ENCODE results near the gene FGF8.

Gene FGF8

DNA sequence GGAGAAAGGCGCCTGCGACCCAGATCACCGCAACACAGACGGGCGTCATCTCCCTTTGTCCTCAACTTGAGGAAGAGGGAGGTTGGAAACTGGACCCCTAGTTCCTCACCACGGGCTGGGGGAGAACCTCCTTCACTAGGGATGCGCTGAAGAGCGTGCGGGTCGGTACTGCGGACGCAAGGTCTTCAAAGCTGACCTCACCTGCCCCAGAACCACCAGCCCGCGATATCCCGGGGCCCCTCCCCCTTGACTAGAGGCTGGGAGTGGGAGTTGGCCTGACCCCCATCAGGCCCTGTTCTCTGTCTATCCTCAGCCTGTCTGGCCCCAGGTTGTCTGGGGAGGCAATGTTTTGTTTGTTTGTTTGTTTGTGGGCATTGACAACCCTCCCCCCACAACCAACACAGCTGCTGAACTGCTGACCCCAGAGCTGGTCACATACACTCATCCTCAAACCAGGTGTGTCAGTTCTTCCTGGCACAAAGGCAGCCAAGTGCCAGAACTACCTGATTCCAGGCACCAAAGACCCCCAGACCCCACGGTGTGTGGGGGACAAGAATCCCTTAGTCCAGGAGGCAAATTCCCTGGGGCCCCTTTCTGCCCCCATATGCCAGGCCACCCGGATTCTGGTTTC is 4.4 kb upstream of the FGF8 start:
- TF ChIP-seq SNAI2 (CRISPR knock-in tag; IDR thresholded peaks at IDR 0.05), result no peak
- no peak for TF ChIP-seq ZFP30 (CRISPR knock-in tag; IDR thresholded peaks at IDR 0.05)
- TF ChIP-seq, protein P1, sequence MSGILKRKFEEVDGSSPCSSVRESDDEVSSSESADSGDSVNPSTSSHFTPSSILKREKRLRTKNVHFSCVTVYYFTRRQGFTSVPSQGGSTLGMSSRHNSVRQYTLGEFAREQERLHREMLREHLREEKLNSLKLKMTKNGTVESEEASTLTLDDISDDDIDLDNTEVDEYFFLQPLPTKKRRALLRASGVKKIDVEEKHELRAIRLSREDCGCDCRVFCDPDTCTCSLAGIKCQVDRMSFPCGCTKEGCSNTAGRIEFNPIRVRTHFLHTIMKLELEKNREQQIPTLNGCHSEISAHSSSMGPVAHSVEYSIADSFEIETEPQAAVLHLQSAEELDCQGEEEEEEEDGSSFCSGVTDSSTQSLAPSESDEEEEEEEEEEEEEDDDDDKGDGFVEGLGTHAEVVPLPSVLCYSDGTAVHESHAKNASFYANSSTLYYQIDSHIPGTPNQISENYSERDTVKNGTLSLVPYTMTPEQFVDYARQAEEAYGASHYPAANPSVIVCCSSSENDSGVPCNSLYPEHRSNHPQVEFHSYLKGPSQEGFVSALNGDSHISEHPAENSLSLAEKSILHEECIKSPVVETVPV (CRISPR knock-in tag; IDR thresholded peaks at IDR 0.05), result no peak
- TF ChIP-seq, protein P2, sequence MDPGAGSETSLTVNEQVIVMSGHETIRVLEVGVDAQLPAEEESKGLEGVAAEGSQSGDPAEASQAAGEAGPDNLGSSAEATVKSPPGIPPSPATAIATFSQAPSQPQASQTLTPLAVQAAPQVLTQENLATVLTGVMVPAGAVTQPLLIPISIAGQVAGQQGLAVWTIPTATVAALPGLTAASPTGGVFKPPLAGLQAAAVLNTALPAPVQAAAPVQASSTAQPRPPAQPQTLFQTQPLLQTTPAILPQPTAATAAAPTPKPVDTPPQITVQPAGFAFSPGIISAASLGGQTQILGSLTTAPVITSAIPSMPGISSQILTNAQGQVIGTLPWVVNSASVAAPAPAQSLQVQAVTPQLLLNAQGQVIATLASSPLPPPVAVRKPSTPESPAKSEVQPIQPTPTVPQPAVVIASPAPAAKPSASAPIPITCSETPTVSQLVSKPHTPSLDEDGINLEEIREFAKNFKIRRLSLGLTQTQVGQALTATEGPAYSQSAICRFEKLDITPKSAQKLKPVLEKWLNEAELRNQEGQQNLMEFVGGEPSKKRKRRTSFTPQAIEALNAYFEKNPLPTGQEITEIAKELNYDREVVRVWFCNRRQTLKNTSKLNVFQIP (CRISPR knock-in tag; IDR thresholded peaks at IDR 0.05; ENCODE audit: borderline replicate concordance, low read depth), result no peak
- TF ChIP-seq ESRRG (CRISPR knock-in tag; IDR thresholded peaks at IDR 0.05), result no peak
- TF ChIP-seq ZNF70 (CRISPR knock-in tag; IDR thresholded peaks at IDR 0.05), result no peak
- no peak for TF ChIP-seq ZC3H10 (CRISPR knock-in tag; IDR thresholded peaks at IDR 0.05)
- no peak for TF ChIP-seq ZNF8 (CRISPR knock-in tag; IDR thresholded peaks at IDR 0.05)
- TF ChIP-seq TCF4 (CRISPR knock-in tag; IDR thresholded peaks at IDR 0.05; ENCODE audit: borderline replicate concordance), result no peak
- TF ChIP-seq BACH2 (CRISPR knock-in tag; IDR thresholded peaks at IDR 0.05; ENCODE audit: borderline replicate concordance), result no peak
- TF ChIP-seq RARB (CRISPR knock-in tag; IDR thresholded peaks at IDR 0.05), result no peak
- TF ChIP-seq ARNTL (CRISPR knock-in tag; IDR thresholded peaks at IDR 0.05; ENCODE audit: borderline replicate concordance, low read depth), result no peak
- TF ChIP-seq ZNF565 (CRISPR knock-in tag; conservative IDR thresholded peaks at IDR 0.05; ENCODE audit: low read depth), result no peak
- TF ChIP-seq OSR1 (CRISPR knock-in tag; IDR thresholded peaks at IDR 0.05), result no peak
- TF ChIP-seq, protein P3, sequence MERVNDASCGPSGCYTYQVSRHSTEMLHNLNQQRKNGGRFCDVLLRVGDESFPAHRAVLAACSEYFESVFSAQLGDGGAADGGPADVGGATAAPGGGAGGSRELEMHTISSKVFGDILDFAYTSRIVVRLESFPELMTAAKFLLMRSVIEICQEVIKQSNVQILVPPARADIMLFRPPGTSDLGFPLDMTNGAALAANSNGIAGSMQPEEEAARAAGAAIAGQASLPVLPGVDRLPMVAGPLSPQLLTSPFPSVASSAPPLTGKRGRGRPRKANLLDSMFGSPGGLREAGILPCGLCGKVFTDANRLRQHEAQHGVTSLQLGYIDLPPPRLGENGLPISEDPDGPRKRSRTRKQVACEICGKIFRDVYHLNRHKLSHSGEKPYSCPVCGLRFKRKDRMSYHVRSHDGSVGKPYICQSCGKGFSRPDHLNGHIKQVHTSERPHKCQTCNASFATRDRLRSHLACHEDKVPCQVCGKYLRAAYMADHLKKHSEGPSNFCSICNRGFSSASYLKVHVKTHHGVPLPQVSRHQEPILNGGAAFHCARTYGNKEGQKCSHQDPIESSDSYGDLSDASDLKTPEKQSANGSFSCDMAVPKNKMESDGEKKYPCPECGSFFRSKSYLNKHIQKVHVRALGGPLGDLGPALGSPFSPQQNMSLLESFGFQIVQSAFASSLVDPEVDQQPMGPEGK (CRISPR knock-in tag; IDR thresholded peaks at IDR 0.05; ENCODE audit: borderline replicate concordance), result no peak
- no peak for TF ChIP-seq TSHZ2 (CRISPR knock-in tag; IDR thresholded peaks at IDR 0.05)
- no peak for TF ChIP-seq ZFP3 (CRISPR knock-in tag; IDR thresholded peaks at IDR 0.05)
- no peak for TF ChIP-seq CSDC2 (CRISPR knock-in tag; IDR thresholded peaks at IDR 0.05)
- ATAC-seq, result no peak

GRCh38 chr10:101779544-101780186 is 3.8 kb upstream of the FGF8 start:
- TF ChIP-seq, protein P1 (CRISPR knock-in tag; IDR thresholded peaks at IDR 0.05), result no peak
- TF ChIP-seq CSDC2 (CRISPR knock-in tag; IDR thresholded peaks at IDR 0.05), result no peak
- no peak for TF ChIP-seq TCF4 (CRISPR knock-in tag; IDR thresholded peaks at IDR 0.05; ENCODE audit: borderline replicate concordance)
- TF ChIP-seq ZNF8 (CRISPR knock-in tag; IDR thresholded peaks at IDR 0.05), result no peak
- no peak for TF ChIP-seq RARB (CRISPR knock-in tag; IDR thresholded peaks at IDR 0.05)
- TF ChIP-seq ZC3H10 (CRISPR knock-in tag; IDR thresholded peaks at IDR 0.05), result no peak
- TF ChIP-seq ISL1 (CRISPR knock-in tag; IDR thresholded peaks at IDR 0.05), result no peak
- no peak for TF ChIP-seq ESRRG (CRISPR knock-in tag; IDR thresholded peaks at IDR 0.05)
- no peak for TF ChIP-seq ARNTL (CRISPR knock-in tag; IDR thresholded peaks at IDR 0.05; ENCODE audit: borderline replicate concordance, low read depth)
- TF ChIP-seq, protein P3 (CRISPR knock-in tag; IDR thresholded peaks at IDR 0.05; ENCODE audit: borderline replicate concordance), result no peak
- TF ChIP-seq, protein P2 (CRISPR knock-in tag; IDR thresholded peaks at IDR 0.05; ENCODE audit: borderline replicate concordance, low read depth), result no peak
- no peak for TF ChIP-seq ZFP3 (CRISPR knock-in tag; IDR thresholded peaks at IDR 0.05)
- no peak for TF ChIP-seq BACH2 (CRISPR knock-in tag; IDR thresholded peaks at IDR 0.05; ENCODE audit: borderline replicate concordance)
- no peak for ATAC-seq
